GM13977 (cell line): ENCODE data around the gene MPHOSPH6.

Source experiments
- DNase-seq: peaks from one replicate; pipeline ENCODE4 v3.0.0; 2012; ENCODE audit warnings: low spot score
- CTCF ChIP-seq: IDR thresholded peaks from 2 replicates; pipeline ENCODE4 v1.5.1; 2012; ENCODE audit warnings: mild to moderate bottlenecking, control low read depth; ENCODE audit not compliant: insufficient read depth; ENCODE audit errors: extremely low read depth, missing control alignments
- in situ Hi-C: fragments of 300-500 bp; cut with MboI; formaldehyde crosslinking; loops from one replicate; pipeline ENCODE4 v1.12.0; 2022; ENCODE audit warnings: low sequenced_read_pairs, low pct_unique_long_range_greater_than_20kb, mixed read lengths, inconsistent platforms; ENCODE audit not compliant: unreplicated experiment

The MPHOSPH6 gene

DNA sequence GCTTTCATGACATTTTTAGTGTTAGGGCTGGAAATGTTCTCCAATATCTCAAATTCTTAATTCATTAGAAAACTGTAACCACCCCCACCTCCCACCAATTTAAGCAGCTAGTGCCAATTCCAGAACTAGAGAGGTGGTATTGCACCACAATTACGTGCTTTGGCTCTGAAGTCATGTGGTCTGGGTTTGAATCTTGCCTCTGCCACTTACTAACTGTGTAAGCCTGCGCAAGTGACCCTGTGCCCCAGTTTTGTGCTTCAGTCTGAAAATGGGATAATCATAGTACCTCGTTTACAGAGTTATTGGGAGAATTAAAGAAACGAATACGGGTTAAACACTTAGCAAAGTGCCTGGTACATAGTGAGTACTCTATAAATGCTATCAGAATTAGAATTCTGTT lies 14.2 kb upstream of the MPHOSPH6 start:
- in situ Hi-C loops, result no loop called here
- DNase-seq, result no peak
- TF ChIP-seq CTCF, result no peak

DNA sequence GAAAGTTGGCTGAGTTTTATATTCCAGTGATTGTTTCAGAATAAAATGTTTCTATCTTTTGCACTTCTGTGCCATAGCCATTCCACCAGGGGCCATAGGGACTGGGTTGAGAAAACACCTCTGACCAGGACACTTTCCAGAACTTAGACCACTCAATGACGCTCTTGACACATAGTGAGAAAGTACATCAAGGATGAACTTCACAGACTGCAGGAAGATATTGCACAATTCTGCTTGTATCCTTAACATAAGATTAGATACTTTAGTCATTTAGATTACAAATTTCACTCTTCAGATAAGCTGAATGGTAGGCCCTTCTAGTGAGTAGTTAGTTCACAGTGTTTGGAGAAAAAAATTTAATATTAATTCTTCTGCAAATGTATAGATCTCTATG lies 13.0 kb upstream of the MPHOSPH6 start:
- DNase-seq, result no peak
- in situ Hi-C loops, result no loop called here
- TF ChIP-seq CTCF, result no peak

DNA sequence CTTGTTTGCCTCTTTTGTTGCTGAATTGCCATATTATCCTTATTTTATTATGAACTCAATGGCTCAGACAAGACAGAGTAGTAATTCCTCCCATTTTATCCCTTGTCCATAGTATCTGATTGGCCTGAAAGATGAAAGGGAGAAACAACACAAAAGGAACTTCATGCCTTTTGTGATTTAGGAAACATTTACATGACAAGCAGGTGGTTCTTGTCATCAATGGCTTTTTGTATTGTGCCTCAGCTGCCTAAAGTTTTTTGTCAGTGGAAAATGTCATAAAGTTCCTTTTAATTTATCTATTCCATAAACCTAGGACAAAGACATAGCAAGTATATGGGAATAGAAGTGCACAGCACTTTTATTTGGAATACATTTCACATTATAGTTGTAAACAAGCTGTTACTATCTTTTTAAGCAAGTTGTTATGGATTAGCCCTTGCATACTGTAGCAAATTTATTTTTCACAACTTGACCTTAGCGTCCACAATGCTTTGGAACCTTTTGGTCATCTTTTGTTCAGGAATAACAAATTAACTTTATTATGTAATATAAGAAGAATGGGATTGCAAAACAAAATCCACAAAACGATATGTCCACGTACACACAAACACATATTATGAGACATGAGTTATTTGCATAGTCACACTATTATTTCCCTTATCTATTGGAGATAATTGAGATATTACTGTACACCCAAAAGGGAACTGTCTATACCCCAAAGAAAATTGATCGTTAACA lies 12.4 kb upstream of the MPHOSPH6 start:
- DNase-seq, result no peak
- no peak for TF ChIP-seq CTCF
- in situ Hi-C loops, result no loop called here

GRCh38 chr16:82181461-82182185 lies 11.6 kb upstream of the MPHOSPH6 start:
- DNase-seq, result no peak
- TF ChIP-seq CTCF, result no peak
- in situ Hi-C loops, result no loop called here

DNA sequence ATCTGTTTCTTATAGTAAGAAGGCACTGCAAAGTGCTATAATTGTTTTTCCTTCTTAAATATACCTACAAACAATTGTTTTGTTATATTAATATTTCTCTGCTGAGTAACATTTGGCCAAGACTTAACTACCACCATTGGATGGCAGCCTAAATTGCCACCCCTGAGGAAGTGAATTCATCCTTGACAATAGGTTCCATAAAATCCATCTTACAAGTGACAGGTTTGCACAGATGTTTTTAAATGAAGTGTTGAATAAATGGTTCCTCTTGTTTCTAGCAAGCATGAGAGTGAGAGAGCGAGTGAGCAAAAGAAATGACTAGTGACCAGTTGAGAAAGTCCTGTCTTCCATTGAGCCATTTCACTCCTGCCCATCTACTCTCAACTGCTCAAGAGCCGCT lies 8.3 kb upstream of the MPHOSPH6 start:
- no peak for DNase-seq
- no peak for TF ChIP-seq CTCF

DNA sequence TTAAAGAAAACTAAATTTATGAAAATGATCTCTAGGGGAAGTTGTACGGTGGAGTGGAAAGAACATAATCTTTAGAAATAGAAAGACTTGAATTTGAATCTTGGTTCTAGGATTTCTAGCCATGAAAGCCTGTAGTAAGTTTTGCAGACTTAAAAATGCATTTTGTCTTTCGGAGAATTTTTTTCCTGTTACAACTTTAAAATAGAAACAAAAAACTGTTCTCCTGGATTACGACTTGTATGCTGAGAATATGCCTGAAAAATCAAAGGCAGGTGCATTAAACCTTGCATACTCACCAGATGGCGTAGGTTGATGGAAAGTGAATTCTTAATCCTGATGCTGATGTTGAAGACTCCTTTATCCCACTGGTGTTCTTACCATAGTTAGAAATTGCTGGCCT lies 7.5 kb upstream of the MPHOSPH6 start:
- no peak for TF ChIP-seq CTCF
- DNase-seq, result no peak
- in situ Hi-C loops, result no loop called here

More for the DNA sequence above, 8.3 kb upstream of the MPHOSPH6 start:
- in situ Hi-C loops, result no loop called here
